OCI-M1 (cell line): ENCODE measurements around the gene TDG.
"Not testable (repeated sequence)": the region's sequence is repeated elsewhere in the genome, so short reads cannot be mapped to it uniquely, and the experiment has no call there.

Source experiments
- DNase-seq: peaks from one replicate; lab custom pipeline; 2025; lab: John Stamatoyannopoulos, UW

Gene TDG

DNA sequence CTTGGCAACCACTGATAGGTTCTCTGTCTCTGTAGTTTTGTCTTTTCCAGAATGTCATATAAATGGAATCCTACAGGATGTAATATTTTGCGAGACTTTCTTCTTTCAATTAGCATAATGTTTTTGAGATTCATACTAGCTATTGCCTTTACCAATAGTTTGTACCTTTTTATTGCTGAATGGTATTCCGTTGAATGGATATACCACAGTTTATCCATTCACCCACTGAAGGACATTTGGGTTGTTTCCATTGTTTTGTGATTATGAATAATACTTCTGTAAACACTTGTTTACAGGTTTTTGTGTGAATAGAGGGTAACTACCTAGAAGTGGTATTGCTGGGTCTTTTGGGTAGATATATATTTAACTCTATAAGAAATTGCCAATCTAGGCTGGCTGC, 58.0 kb downstream of the TDG start:
- no peak for DNase-seq

DNA sequence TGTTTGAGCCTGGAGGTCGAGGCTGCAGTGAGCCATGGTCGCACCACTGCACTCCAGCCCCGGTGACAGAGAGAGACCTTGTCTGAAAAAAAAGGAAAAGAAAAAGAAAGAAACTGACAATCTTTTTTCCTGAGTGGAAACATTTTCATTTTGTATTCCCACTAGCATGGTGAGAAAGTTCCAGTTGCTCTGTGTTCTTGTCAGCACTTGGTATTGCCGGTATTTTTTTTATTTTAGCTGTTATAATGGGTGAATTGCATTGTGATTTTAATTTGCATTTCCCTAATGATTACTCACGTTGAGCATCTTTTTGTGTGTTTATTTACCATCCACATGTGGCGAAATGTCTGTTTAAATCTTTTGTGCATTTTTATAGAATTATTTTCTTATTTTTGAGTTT, 58.7 kb downstream of the TDG start:
- no peak for DNase-seq

DNA sequence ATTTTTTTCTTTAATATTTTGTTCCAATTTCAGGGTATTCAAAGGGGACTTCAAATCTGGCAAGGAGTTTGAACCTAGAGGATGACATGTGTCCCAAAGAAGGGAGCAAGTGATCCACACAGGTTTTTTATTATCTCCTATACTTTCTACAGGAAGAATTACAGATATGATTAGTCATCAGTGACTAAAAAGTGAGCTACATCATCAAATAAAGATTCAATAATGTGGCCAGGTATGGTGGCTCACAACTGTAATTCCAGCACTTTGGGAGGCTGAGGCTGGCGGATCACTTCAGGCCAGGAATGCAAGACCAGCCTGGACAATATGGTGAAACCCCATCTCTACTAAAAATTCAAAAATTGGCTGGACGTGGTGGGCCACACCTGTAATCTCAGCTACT, 60.1 kb downstream of the TDG start:
- no peak for DNase-seq

DNA sequence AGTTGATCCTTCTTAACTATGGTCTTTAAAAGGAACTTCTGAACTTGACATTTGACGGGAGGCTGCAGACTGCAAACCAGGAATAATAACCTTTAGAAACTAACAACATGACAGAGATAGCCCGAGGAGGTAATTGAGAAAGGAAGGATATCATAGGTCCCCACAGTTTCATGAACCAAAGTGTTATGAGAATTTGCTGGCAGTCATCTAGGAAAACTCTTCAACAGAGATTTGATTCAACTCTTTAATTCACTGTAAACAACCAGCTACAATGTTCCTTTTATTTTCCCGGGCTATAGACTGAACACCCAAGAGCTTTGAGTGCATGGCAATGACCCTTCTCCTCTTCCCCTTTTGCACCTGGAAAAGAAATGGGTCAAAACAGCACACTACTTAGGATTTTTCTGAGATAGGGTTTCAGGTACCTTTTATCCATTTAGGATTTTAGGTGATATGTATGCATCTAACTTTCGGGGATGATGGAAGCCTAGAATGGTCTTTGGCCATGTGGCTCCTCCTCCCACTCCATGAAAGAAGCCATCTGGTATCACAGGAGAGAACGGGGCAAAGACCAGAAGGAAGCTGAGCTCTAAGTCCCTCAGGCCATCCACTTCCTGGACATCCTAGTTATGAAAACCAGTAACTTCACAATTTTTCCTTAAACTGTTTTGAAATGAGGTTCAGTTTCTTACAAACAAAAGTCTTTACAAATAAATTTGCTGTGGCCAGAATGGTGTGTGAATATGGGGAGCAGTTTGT, 61.3 kb downstream of the TDG start:
- no peak for DNase-seq

DNA sequence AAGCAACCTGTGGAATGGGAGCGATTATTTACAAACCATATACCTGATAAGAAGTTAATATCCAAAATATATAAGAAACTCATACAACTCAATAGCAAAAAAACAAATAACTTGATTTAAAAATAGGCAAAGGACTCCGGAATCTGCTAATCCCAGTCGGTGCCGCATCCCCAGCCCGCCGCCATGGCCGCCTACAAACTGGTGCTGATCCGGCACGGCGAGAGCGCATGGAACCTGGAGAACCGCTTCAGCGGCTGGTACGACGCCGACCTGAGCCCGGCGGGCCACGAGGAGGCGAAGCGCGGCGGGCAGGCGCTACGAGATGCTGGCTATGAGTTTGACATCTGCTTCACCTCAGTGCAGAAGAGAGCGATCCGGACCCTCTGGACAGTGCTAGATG, 64.9 kb downstream of the TDG start:
- not testable (repeated sequence) for DNase-seq

DNA sequence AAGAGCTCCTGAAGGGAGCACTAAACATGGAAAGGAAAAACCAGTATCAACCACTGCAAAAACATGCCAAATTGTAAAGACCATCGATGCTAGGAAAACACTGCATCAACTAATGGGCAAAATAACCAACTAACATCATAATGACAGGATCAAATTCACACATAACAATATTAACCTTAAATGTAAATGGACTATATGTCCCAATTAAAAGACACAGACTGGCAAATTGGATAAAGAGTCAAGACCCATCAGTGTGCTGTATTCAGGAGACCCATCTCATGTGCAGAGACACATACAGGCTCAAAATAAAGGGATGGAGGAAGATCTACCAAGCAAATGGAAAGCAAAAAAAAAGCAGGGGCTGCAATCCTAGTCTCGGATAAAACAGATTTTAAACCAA, 70.5 kb downstream of the TDG start:
- not testable (repeated sequence) for DNase-seq
